ENCODE measurements around the gene CMSS1. TPM values are rescaled to one million over a fixed set of nuclear protein-coding genes. Genes with fewer than 3 reads are reported as not detected.

The CMSS1 gene
- total RNA-seq, 1 donor from 2014 or later = 56.3 TPM

- Histone ChIP-seq H4K20me1 (ENCODE audit: low read depth) (no peaks in the 10 kb centered on the region), H3K4me2 (no peak overlapping the region), H3K9ac (no peak overlapping the region), H3K79me2 (ENCODE audit: low read depth) (no peaks in the 10 kb centered on the region), H3F3A (ENCODE audit: low read depth) (no peaks in the 10 kb centered on the region), H3K36me3 (no peaks in the 10 kb centered on the region), H3K27ac (no peak overlapping the region), H3K27me3 (no peaks in the 10 kb centered on the region), H3K9me3 (ENCODE audit: low read depth) (no peaks in the 10 kb centered on the region), H2AFZ (replicated peaks) (no peak overlapping the region), H3K4me1 (no peaks in the 10 kb centered on the region), H3K4me3 (no peak overlapping the region)
- no peak overlapping the region for H3K27ac Mint-ChIP-seq
- H3K27me3 Mint-ChIP-seq (ENCODE audit: insufficient read depth, low read depth) = no peaks in the 10 kb centered on the region
- H3K4me3 Mint-ChIP-seq = no peak overlapping the region
- DNase-seq (ENCODE audit: low spot score) = no peak
- H3K36me3 Mint-ChIP-seq = no peaks in the 10 kb centered on the region
- no peaks in the 10 kb centered on the region for H3K9me3 Mint-ChIP-seq
- TF ChIP-seq CTCF (IDR thresholded peaks at IDR 0.05) (no peak), EZH2 (IDR thresholded peaks at IDR 0.05) (no peak), EZH2phosphoT487 (IDR thresholded peaks at IDR 0.05) (no peak)
- no peaks in the 10 kb centered on the region for H3K4me1 Mint-ChIP-seq
These were observed 205.5 kb downstream of the CMSS1 start for GRCh38 chr3:100023150-100023549.

- Histone ChIP-seq H3K4me3 (no peak overlapping the region), H3K9me3 (ENCODE audit: low read depth) (no peaks in the 10 kb centered on the region), H3F3A (ENCODE audit: low read depth) (no peaks in the 10 kb centered on the region), H3K4me1 (no peaks in the 10 kb centered on the region), H4K20me1 (ENCODE audit: low read depth) (no peaks in the 10 kb centered on the region), H3K27me3 (no peaks in the 10 kb centered on the region), H3K36me3 (no peaks in the 10 kb centered on the region), H3K9ac (no peak overlapping the region), H2AFZ (replicated peaks) (no peak overlapping the region), H3K79me2 (ENCODE audit: low read depth) (no peaks in the 10 kb centered on the region), H3K27ac (no peak overlapping the region), H3K4me2 (no peak overlapping the region)
- Mint-ChIP-seq H3K9me3 (no peaks in the 10 kb centered on the region), H3K36me3 (no peaks in the 10 kb centered on the region), H3K27me3 (ENCODE audit: insufficient read depth, low read depth) (no peaks in the 10 kb centered on the region), H3K27ac (no peak overlapping the region), H3K4me3 (no peak overlapping the region), H3K4me1 (no peaks in the 10 kb centered on the region)
- no peak for TF ChIP-seq EZH2 (IDR thresholded peaks at IDR 0.05)
- TF ChIP-seq CTCF (IDR thresholded peaks at IDR 0.05) = no peak
- no peak for TF ChIP-seq EZH2phosphoT487 (IDR thresholded peaks at IDR 0.05)
- DNase-seq (ENCODE audit: low spot score) = no peak
These were observed 205.9 kb downstream of the CMSS1 start for GRCh38 chr3:100023595-100023994.

- H3K9me3 ChIP-seq (ENCODE audit: low read depth) = no peaks in the 10 kb centered on the region
- no peaks in the 10 kb centered on the region for H3K36me3 ChIP-seq
- no peaks in the 10 kb centered on the region for H3K27me3 ChIP-seq
- no peaks in the 10 kb centered on the region for H4K20me1 ChIP-seq (ENCODE audit: low read depth)
- no peak for DNase-seq (ENCODE audit: low spot score)
- no peaks in the 10 kb centered on the region for H3F3A ChIP-seq (ENCODE audit: low read depth)
- H2AFZ ChIP-seq (replicated peaks) = no peak overlapping the region
- no peak overlapping the region for H3K27ac Mint-ChIP-seq
- no peak overlapping the region for H3K4me2 ChIP-seq
- H3K9me3 Mint-ChIP-seq = no peaks in the 10 kb centered on the region
- no peak overlapping the region for H3K9ac ChIP-seq
- H3K36me3 Mint-ChIP-seq = no peaks in the 10 kb centered on the region
- no peak overlapping the region for H3K4me3 Mint-ChIP-seq
- no peaks in the 10 kb centered on the region for H3K4me1 ChIP-seq
- no peaks in the 10 kb centered on the region for H3K27me3 Mint-ChIP-seq (ENCODE audit: insufficient read depth, low read depth)
- H3K4me1 Mint-ChIP-seq = no peaks in the 10 kb centered on the region
- no peak overlapping the region for H3K27ac ChIP-seq
- no peak overlapping the region for H3K4me3 ChIP-seq
- H3K79me2 ChIP-seq (ENCODE audit: low read depth) = no peaks in the 10 kb centered on the region
- TF ChIP-seq CTCF (IDR thresholded peaks at IDR 0.05) = no peak
- no peak for TF ChIP-seq EZH2 (IDR thresholded peaks at IDR 0.05)
- no peak for TF ChIP-seq EZH2phosphoT487 (IDR thresholded peaks at IDR 0.05)
These were observed 207.1 kb downstream of the CMSS1 start for GRCh38 chr3:100024520-100025303.

Measured in neural progenitor cell (in vitro differentiated cells).